GDM1 (cell line): Measurements from ENCODE around the gene CCM2.
"Not testable (repeated sequence)": the region's sequence is repeated elsewhere in the genome, so short reads cannot be mapped to it uniquely, and the experiment has no call there.

Experiments
- DNase-seq: peaks from one replicate; lab custom pipeline; 2025; lab: John Stamatoyannopoulos, UW

The CCM2 gene

DNA sequence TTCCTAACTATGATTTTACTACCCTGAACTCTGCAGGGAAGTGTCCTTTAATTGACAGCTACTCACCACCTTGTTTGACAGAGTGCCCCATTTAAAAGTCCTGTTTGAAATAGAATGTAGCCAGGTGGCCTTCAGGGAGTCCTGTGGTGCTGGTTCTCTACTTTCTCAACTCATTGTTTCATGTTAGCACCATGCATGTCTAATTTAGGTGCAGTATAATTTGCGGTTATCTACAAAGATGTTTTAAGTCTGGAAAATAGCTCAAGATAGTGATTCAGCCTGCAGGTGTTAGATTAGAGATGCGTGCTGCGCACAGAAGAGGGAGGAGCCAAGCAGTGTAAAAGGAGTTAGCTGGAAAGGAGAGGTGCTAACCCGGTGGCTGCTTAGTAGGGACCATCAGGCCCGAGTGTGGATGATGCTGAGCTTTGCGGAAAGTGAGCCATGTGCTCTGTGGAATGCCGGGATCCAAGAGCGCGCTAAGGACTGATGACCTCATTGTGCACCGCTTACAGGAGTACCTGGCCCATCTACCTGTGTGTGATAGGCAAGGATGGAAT lies 1.2 kb downstream of the CCM2 start:
- no peak for DNase-seq

GRCh38 chr7:45001826-45002225 lies 1.8 kb downstream of the CCM2 start:
- no peak for DNase-seq

DNA sequence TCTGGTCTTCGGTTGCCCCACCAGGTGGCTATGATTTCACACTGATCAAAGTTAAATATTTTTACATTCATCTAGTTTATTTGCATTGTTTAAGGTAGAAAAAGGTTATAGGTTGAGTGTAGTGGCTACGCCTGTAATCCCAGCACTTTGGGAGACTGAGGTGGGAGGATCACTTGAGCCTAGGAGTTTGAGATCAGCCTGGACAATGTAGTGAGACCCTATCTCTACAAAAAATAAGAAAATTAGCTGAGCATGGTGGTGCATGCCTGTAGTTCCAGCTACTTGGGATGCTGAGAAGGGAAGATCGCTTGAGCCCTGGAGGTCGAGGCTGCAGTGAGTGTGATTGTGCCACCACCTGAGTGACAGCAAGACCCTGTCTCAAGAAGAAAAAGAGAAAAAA lies 3.8 kb downstream of the CCM2 start:
- no peak for DNase-seq

GRCh38 chr7:45007106-45007505 lies 7.1 kb downstream of the CCM2 start:
- DNase-seq = no peak

DNA sequence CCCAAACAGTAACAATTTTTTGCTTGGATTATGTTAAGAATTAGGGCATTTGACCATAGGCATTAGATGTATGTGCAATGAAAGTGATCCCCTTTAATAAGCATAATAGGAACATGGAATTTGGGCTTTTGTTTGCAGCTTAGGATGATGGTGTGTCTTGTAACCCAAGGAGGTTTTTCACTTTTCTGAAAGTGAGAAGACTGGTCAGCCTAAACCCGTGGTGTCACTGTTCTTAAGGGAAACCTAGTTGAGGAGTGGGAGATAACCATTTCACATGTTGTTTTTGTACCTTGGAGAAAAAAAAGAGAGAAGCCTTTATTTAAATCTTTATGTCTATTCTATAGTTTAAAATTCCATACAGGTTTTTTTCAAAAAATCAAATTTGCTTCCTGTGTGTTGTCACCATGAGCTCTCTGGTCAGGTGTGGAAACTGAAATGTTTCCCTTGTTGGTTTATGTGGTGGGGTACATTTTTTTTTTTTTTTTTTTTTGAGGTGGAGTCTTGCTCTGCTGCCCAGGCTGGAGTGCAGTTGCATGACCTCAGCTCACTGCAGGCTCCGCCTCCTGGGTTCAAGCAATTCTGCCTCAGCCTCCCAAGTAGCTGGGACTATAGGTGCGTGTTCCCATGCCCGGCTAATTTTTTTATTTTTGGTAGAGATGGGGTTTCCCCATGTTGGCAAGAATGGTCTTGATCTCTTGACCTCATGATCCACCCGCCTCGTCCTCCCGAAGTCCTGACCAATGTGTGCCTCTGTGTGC lies 7.7 kb downstream of the CCM2 start:
- no peak for DNase-seq

- no peak for DNase-seq
These were observed 13.5 kb downstream of the CCM2 start for GRCh38 chr7:45013465-45013967.

- no peak for DNase-seq
These were observed 15.3 kb downstream of the CCM2 start for GRCh38 chr7:45015313-45015712.

DNA sequence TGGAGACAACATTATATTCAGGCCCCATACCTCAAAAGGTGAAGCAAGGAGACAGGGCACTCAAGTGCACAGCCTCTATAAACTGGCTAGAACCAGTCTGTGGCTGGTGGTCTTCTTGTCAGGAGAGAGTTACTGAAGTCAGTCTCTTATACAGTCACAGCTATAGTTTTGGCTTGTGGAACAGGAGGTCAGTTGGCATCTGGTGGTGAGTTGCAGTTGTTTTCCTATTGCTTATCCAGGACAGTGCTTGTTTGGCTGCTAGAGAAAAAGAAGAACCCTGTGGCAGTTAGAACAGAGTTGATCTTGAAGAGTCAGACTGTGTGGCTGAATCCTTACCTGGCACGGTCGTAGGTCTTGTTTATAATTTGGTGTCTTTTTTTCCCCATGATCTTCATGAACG lies 17.3 kb downstream of the CCM2 start:
- no peak for DNase-seq

DNA sequence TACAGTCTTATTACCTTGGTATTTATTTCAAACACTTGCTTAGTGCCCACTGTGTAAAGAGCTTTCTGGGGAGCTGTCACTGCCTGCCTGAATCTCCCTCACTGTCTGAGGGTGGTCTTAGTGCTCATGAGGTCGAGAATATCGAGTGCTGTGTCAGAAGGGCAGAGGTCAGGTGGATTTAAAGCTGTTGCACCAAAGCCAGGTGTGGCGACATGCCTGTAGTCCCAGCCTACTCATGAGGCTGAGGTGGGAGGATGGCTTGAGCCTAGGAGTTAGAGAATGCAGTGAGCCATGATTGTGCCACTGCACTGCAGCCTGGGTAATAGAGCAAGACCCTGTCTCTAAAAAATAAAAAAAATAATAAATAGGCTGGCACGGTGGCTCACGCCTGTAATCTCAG lies 20.9 kb downstream of the CCM2 start:
- no peak for DNase-seq

DNA sequence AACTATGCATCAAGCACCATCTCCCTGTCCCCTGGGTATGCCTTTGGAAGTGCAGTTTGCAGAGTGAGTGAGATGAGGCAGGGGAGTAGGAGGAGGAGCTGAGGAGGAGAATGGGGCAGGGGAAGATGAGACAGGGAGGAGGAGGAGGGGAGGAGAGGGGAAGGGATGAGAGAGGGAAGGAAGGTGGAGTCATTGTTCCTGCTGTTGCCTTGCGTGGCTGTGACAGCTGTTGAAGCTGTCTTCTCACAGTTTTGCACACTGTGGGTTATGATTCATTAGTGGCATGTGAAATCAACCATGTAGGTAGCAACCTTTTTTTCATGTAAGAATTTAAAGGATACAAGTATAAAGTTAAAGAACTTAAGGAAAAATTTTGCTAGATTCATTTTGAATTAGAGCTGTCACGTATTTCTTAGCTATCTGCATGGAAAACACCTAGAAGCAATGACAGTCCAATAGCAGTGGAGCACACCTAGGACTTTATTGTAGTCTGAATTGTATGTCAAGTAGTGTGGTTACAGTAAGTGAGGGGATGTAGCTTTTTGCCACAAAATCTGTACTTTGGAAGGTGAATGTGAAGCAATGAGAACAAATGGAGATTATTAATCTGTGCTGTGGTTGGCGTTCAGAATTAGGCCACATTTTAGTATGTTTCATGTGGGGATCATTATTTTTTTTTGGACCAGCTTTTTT lies 21.7 kb downstream of the CCM2 start:
- DNase-seq = peak; percentile 44

- DNase-seq = no peak
These were observed 24.2 kb downstream of the CCM2 start for GRCh38 chr7:45024126-45024744.

GRCh38 chr7:45025473-45025872 lies 25.5 kb downstream of the CCM2 start:
- DNase-seq = not testable (repeated sequence)

GRCh38 chr7:45026013-45026412 lies 26.0 kb downstream of the CCM2 start:
- no peak for DNase-seq

- peak; percentile 58 for DNase-seq
These were observed 27.2 kb downstream of the CCM2 start for GRCh38 chr7:45026984-45027773.

DNA sequence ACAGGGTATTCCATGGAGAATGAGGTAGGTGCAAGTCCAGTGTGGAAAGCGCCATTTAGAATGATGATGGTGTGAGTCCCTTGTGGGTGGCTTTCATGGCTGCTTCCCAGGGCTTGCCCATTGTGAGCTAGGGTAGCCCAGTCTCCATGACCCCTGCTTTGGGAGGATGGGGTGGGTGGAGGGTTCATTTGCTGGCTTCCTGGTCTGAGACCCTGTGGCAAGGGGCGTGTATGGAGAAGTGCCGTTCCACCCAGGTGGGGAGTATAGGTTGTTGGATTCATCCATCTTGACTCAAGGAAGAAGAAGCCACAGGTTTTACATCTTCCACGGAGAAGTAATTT lies 27.7 kb downstream of the CCM2 start:
- DNase-seq = no peak

GRCh38 chr7:45028138-45028919 lies 28.3 kb downstream of the CCM2 start:
- DNase-seq = no peak

DNA sequence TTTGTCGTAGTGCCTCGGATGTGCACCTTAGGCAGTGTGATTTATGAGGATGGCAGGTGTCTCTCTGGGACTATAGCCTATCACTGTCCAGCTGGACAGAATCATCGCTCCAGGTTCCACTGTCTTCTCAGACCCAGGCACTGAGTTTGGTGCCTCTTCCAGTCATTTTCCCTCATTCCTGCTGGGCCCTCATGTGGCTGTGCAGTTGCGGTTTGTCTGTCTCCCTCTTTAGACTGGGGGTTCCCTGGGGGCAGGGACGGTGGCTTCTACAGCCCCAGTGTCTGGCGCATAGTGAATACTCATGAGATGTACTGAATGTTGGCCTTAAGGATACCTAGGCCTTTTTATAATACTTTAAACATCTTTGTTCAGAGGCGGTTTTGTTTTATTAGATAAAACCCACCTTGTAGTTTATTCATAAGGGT lies 28.9 kb downstream of the CCM2 start:
- DNase-seq = no peak

DNA sequence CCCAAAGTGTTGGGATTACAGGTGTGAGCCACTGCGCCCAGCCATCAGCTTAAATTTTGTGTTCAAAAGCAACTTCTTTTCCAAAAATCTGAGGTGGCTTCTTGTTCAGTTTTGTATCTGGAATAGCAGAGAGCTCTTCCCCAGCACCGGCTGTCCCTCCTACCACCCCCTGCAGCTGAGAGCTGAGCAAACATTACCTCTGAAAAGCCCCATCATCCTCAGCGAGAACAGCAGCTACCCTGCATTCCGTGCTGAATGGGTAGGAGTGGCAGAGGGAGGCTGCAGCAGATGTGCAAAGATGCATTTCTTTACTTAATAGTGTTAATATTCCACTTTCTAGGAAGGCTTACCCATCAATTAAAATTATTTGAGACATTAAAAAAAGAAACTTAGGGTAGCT lies 31.8 kb downstream of the CCM2 start:
- DNase-seq = no peak

- no peak for DNase-seq
These were observed 32.4 kb downstream of the CCM2 start for GRCh38 chr7:45032421-45032820.

DNA sequence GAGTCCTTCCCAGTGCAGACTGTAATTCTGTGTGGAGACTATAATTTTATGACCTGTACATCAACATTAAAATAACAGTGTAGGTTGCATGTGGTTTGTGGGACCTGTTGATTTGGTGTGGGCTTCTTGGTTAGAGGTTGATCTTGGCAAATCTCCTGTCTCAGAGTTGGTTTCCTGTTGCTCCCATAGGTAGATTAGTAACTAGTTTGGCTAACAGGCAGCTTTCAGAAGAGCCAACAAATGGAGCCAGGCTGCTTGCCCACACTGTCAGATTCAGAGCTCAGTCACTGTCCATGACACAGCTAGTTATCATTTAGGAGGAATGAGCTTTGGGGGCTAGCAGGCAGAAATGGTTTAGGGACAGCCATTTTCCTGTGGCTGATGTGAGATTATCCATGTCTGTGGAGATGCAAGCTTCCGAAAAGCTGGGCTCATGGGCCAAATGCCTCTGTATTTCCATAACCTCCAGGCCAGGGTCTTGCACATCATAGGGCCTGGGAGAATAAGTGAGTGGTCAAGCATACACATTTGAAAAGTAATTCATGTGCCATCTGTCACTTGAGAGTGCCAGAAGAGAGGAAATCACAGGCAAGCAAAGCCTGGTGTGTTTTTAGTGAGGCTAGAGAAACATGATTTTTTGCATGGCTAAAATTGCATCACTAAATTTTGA lies 33.4 kb downstream of the CCM2 start:
- no peak for DNase-seq

- no peak for DNase-seq
These were observed 33.9 kb downstream of the CCM2 start for GRCh38 chr7:45033931-45034290.
